ENCODE data around the gene TBKBP1. TPM values are rescaled to one million over a fixed set of nuclear protein-coding genes. Genes with fewer than 3 reads are reported as not detected.

TBKBP1 gene
- total RNA-seq, 1 experiment from 2014 or later = 3.3 TPM

DNA sequence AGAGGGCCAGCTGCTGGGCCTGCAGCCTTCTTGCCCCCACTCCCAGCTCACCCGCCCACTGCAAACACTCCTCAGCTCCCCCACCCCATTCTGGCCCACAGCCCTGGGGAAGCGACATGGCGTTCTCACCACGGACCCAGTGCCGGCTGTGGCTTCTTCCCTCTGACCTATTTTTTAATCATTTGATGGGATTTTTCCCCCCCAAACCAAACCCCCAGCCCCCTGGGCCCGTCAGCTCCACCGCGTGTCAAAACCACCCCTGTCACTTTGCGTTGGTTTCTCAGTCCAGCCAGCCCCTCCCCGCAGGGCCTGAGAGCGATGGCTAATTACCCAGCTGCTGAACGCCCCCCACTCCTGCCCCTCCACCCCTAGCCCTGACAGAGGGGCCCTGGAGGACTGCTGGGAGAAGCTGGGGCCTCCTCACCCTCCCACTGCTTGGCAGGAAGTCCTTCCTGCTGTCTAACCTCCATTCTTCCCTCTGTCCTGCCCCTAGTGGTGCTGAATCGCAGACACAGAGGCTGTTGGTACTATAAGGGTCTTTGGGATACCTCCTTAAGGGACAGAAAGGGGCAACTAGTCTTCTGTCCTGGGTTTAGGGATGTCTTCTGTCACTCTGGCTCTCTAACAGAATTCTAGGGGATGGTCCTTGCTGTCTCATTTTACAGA lies 31.6 kb downstream of the TBKBP1 start:
- DNase-seq = no peak
- no peak overlapping the region for H2AFZ ChIP-seq
- H3K27ac ChIP-seq = no peak overlapping the region
- peaks cover 21% of the 10 kb centered on the region for H3K27me3 ChIP-seq (ENCODE audit: insufficient read depth, low read depth)
- CTCF ChIA-PET = no interaction called here
- intact Hi-C loops (cut with micrococcal nuclease; ENCODE audit: unreplicated experiment) = no loop called here
- no peaks in the 10 kb centered on the region for H4K20me1 ChIP-seq (ENCODE audit: insufficient read depth)
- peaks cover 2% of the 10 kb centered on the region for H3F3A ChIP-seq (ENCODE audit: insufficient read depth, low read depth)
- H3K9me3 ChIP-seq (ENCODE audit: insufficient read depth, low read depth) = no peaks in the 10 kb centered on the region
- TF ChIP-seq EZH2 (IDR thresholded peaks at IDR 0.05; ENCODE audit: low read depth) = no peak
- TF ChIP-seq, protein P1, sequence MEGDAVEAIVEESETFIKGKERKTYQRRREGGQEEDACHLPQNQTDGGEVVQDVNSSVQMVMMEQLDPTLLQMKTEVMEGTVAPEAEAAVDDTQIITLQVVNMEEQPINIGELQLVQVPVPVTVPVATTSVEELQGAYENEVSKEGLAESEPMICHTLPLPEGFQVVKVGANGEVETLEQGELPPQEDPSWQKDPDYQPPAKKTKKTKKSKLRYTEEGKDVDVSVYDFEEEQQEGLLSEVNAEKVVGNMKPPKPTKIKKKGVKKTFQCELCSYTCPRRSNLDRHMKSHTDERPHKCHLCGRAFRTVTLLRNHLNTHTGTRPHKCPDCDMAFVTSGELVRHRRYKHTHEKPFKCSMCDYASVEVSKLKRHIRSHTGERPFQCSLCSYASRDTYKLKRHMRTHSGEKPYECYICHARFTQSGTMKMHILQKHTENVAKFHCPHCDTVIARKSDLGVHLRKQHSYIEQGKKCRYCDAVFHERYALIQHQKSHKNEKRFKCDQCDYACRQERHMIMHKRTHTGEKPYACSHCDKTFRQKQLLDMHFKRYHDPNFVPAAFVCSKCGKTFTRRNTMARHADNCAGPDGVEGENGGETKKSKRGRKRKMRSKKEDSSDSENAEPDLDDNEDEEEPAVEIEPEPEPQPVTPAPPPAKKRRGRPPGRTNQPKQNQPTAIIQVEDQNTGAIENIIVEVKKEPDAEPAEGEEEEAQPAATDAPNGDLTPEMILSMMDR (conservative IDR thresholded peaks at IDR 0.05) = no peak
- no TSS peak for BruUV-seq (replicated peaks)
- H3K4me3 ChIP-seq = no peak overlapping the region
- H3K79me2 ChIP-seq (ENCODE audit: low read depth) = no peaks in the 10 kb centered on the region
- peaks cover 16% of the 10 kb centered on the region for H3K4me1 ChIP-seq (replicated peaks; ENCODE audit: insufficient read depth)
- H3K36me3 ChIP-seq (ENCODE audit: low read depth) = no peaks in the 10 kb centered on the region
- H3K9me2 ChIP-seq (ENCODE audit: insufficient read depth) = no peaks in the 10 kb centered on the region
- no peak overlapping the region for H3K4me2 ChIP-seq
- POLR2A ChIA-PET (ENCODE audit: unreplicated experiment) = no interaction called here

DNA sequence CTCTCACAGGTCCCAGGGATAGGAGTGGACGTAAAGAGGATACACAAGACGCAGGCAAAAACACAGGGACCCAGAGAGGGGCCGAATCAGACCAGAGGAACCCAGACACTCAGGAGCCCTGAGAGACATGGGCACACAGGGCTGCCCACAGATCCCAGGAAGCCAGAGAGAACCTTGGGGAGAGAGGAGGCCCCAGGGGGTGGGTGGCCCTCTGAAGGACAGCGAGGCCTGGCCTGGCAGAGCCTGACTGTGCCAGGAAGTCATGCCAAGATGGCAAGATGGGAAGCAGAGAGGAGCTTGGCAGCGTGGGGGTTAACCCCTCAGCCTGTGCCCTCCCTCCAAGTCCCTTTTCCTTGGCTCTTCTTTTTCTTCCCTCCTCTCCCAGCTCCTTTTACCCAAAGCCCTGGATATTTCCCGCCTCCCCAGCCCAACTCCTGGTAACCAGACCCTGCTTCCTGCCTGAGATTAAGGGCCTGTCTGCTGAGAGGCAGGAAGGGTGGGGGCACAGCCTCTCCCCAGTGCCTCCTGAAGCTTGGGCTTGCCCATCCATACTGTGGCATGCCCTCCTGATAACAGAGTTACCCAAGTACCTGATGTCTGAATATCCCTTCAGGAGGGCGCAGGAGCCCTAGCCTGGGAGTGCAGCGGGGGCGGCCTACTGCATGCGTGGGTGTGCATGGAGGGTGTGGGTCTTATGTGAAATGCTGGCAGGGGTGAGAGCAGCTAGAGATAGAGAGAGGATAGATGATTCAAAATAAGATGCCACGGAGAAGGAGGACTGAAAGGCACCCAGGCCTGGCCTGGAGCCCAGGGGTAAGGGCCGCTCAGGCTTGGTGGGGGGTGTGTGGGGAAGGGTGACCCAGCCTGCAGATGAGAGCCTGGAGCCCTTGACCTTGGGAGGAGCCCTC lies 33.1 kb downstream of the TBKBP1 start:
- H3K4me1 ChIP-seq (replicated peaks; ENCODE audit: insufficient read depth) = peaks cover 1% of the 10 kb centered on the region
- no peak overlapping the region for H2AFZ ChIP-seq
- no peaks in the 10 kb centered on the region; the same call in 1 of the 2 replicates for H3F3A ChIP-seq (ENCODE audit: insufficient read depth, low read depth)
- H3K79me2 ChIP-seq (ENCODE audit: low read depth) = no peaks in the 10 kb centered on the region
- TF ChIP-seq EZH2 (IDR thresholded peaks at IDR 0.05; ENCODE audit: low read depth) = no peak
- TF ChIP-seq, protein P1 (conservative IDR thresholded peaks at IDR 0.05) = no peak
- ChIA-PET POLR2A (ENCODE audit: unreplicated experiment) (interaction anchor here (0.6 kb wide), 1 partner anchor 1165 kb away, joined by 3 read pairs; the partner anchor contains the start of gene ATP5MC1), CTCF (no interaction called here)
- no peaks in the 10 kb centered on the region for H4K20me1 ChIP-seq (ENCODE audit: insufficient read depth)
- H3K4me3 ChIP-seq = no peak overlapping the region
- no peak for DNase-seq
- intact Hi-C loops (cut with micrococcal nuclease; ENCODE audit: unreplicated experiment) = no loop called here
- H3K9me3 ChIP-seq (ENCODE audit: insufficient read depth, low read depth) = no peaks in the 10 kb centered on the region
- H3K36me3 ChIP-seq (ENCODE audit: low read depth) = no peaks in the 10 kb centered on the region
- H3K27me3 ChIP-seq (ENCODE audit: insufficient read depth, low read depth) = peaks cover 34% of the 10 kb centered on the region
- no peaks in the 10 kb centered on the region for H3K9me2 ChIP-seq (ENCODE audit: insufficient read depth)
- no TSS peak for BruUV-seq (replicated peaks)
- no peak overlapping the region for H3K27ac ChIP-seq
- H3K4me2 ChIP-seq = no peak overlapping the region

DNA sequence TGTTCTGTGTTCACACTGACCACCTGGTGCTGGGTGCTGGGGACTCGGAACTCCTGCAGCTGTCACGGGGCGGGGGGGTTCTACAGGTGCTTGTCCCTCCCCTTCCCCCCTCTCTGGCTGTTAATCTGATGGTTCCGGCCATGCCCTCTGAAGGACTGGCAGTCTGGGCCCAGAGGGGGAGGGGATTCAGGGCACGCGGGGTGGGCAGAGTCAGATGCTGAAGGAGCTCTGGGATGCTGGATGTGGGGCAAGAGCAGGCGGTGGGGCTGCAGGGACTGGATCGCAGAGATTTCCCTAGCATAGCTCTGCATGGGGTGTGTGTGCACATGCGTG lies 33.7 kb downstream of the TBKBP1 start:
- H3K27ac ChIP-seq = no peak overlapping the region
- no peaks in the 10 kb centered on the region; the same call in 1 of the 2 replicates for H4K20me1 ChIP-seq (ENCODE audit: insufficient read depth)
- ChIA-PET CTCF (no interaction called here), POLR2A (ENCODE audit: unreplicated experiment) (interaction anchor here (0.6 kb wide), 1 partner anchor 1165 kb away, joined by 3 read pairs; the partner anchor contains the start of gene ATP5MC1)
- no peaks in the 10 kb centered on the region for H3K4me1 ChIP-seq (replicated peaks; ENCODE audit: insufficient read depth)
- no peaks in the 10 kb centered on the region for H3K36me3 ChIP-seq (ENCODE audit: low read depth)
- H2AFZ ChIP-seq = no peak overlapping the region
- H3F3A ChIP-seq (ENCODE audit: insufficient read depth, low read depth) = no peaks in the 10 kb centered on the region
- intact Hi-C loops (cut with micrococcal nuclease; ENCODE audit: unreplicated experiment) = no loop called here
- H3K4me2 ChIP-seq = no peak overlapping the region
- H3K9me2 ChIP-seq (ENCODE audit: insufficient read depth) = no peaks in the 10 kb centered on the region
- no peak for TF ChIP-seq EZH2 (IDR thresholded peaks at IDR 0.05; ENCODE audit: low read depth)
- TF ChIP-seq, protein P1 (conservative IDR thresholded peaks at IDR 0.05) = no peak
- H3K4me3 ChIP-seq = no peak overlapping the region
- no peak for DNase-seq
- H3K9me3 ChIP-seq (ENCODE audit: insufficient read depth, low read depth) = no peaks in the 10 kb centered on the region
- no TSS peak for BruUV-seq (replicated peaks)
- no peaks in the 10 kb centered on the region for H3K79me2 ChIP-seq (ENCODE audit: low read depth)
- H3K27me3 ChIP-seq (ENCODE audit: insufficient read depth, low read depth) = peaks cover 40% of the 10 kb centered on the region

Data from PC-9 (cell line).